PC-9 (cell line): ENCODE data around the gene HOXC10. TPM values are rescaled to one million over a fixed set of nuclear protein-coding genes. Genes with fewer than 3 reads are reported as not detected.
A peak's percentile ranks its signal among the peaks of the same experiment; 100 is the strongest.

Experiments
- BruUV-seq: library from RNA; stranded (reverse); fragments of 400-500 nt; replicated peaks from 2 replicates; lab custom pipeline; 2021; lab: Mats Ljungman, UMichigan
- CTCF ChIA-PET: fragments of 300-600 bp; sonication (Branson Sonifier 250); formaldehyde crosslinking; loops from one replicate; lab custom pipeline; 2022; ENCODE audit warnings: antibody characterized with exemption; lab: Charles Lee
- POLR2A ChIA-PET: fragments of 300-600 bp; sonication (Branson Sonifier 250); formaldehyde crosslinking; loops from one replicate; lab custom pipeline; 2022; ENCODE audit warnings: antibody characterized with exemption; ENCODE audit not compliant: unreplicated experiment; lab: Charles Lee
- DNase-seq, 2 experiments: peaks; one replicate each; pipeline versions ENCODE4 v3.0.0 to v3.0.0-alpha.2; 2015 to 2022; ENCODE audit warnings: mixed read lengths in 1 of 2
- H2AFZ ChIP-seq: fragments of 200-600 bp; sonication (generic); 2 replicates; pipeline ENCODE4 v1.8.1; 2017; ENCODE audit warnings: antibody characterized with exemption
- H3F3A ChIP-seq: fragments of 200-600 bp; sonication (generic); 2 replicates; pipeline ENCODE4 v1.8.1; 2017; ENCODE audit warnings: antibody characterized with exemption, mild to moderate bottlenecking, low read depth; ENCODE audit not compliant: insufficient read depth
- H3K27ac ChIP-seq: fragments of 200-600 bp; sonication (generic); 2 replicates; pipeline ENCODE4 v1.6.1; 2016; ENCODE audit warnings: mixed run types
- H3K27me3 ChIP-seq: fragments of 200-600 bp; sonication (generic); 2 replicates; pipeline ENCODE4 v1.6.1; 2016; ENCODE audit warnings: low read depth, mixed run types; ENCODE audit not compliant: insufficient read depth
- H3K36me3 ChIP-seq: fragments of 200-600 bp; sonication (generic); 2 replicates; pipeline ENCODE4 v1.6.1; 2016; ENCODE audit warnings: low read depth, mixed run types
- H3K4me1 ChIP-seq: fragments of 200-600 bp; sonication (generic); replicated peaks from 2 replicates; pipeline ENCODE4 v1.6.1; 2016; ENCODE audit warnings: mixed run types; ENCODE audit not compliant: insufficient read depth
- H3K4me2 ChIP-seq: fragments of 200-600 bp; sonication (generic); 2 replicates; pipeline ENCODE4 v1.6.1; 2017; ENCODE audit warnings: mixed run types
- H3K4me3 ChIP-seq: fragments of 200-600 bp; sonication (generic); 2 replicates; pipeline ENCODE4 v1.6.1; 2016; ENCODE audit warnings: mixed run types
- H3K79me2 ChIP-seq: fragments of 200-600 bp; sonication (generic); 2 replicates; pipeline ENCODE4 v1.6.1; 2017; ENCODE audit warnings: low read depth, mixed run types
- H3K9me2 ChIP-seq: fragments of 200-600 bp; sonication (generic); 2 replicates; pipeline ENCODE4 v1.8.1; 2017; ENCODE audit warnings: mild to moderate bottlenecking; ENCODE audit not compliant: insufficient read depth
- H3K9me3 ChIP-seq: fragments of 200-600 bp; sonication (generic); 2 replicates; pipeline ENCODE4 v1.8.1; 2016; ENCODE audit warnings: low read depth; ENCODE audit not compliant: insufficient read depth
- H4K20me1 ChIP-seq: fragments of 200-600 bp; sonication (generic); 2 replicates; pipeline ENCODE4 v1.8.1; 2017; ENCODE audit not compliant: insufficient read depth
- CTCF ChIP-seq: fragments of 200-600 bp; sonication (generic); conservative IDR thresholded peaks from 2 replicates; pipeline ENCODE4 v1.6.1; 2017; ENCODE audit warnings: mixed run types, antibody characterized with exemption, mild to moderate bottlenecking, moderate library complexity
- EZH2 ChIP-seq: fragments of 200-600 bp; sonication (generic); IDR thresholded peaks from 2 replicates; pipeline ENCODE4 v1.8.0; 2017; ENCODE audit warnings: antibody characterized with exemption, low read depth
- intact Hi-C: fragments of 100-400 bp; cut with micrococcal nuclease; formaldehyde crosslinking; loops from one replicate; pipeline ENCODE4 v1.10.0; 2022; ENCODE audit not compliant: unreplicated experiment
- total RNA-seq: library from RNA; stranded (reverse); gene quantifications from 2 replicates; pipeline ENCODE4 v1.2.3, GENCODE V29; 2021

HOXC10 gene
- total RNA-seq, 1 experiment from 2014 or later: 1.1 TPM

DNA sequence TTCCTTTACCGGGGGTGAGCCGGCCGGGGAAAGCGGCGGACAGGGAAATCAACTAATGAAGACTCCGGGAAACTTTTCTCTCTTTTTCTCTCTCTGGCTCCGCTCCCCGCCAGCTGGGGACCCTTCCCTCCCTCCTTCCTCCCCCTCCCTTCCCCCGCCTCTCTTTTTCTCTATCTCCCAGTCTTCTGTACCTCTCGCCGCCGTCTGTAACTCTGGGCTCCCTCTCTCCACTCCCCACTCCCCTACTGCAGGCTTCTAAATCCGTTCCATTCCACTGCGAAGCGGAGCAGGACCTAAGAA lies 18.9 kb upstream of the HOXC10 start:
- TF ChIP-seq CTCF (no peak), EZH2 (no peak)
- intact Hi-C loops: no loop called here
- Histone ChIP-seq H4K20me1 (no peaks in the 10 kb centered on the region; the same call in 1 of the 2 replicates), H3F3A (no peaks in the 10 kb centered on the region; the same call in 1 of the 2 replicates), H3K36me3 (no peaks in the 10 kb centered on the region), H3K9me3 (no peaks in the 10 kb centered on the region), H3K9me2 (no peaks in the 10 kb centered on the region), H3K27ac (no peak overlapping the region), H3K4me2 (no peak overlapping the region), H3K4me3 (no peak overlapping the region), H3K4me1 (peaks cover 10% of the 10 kb centered on the region), H2AFZ (no peak overlapping the region), H3K79me2 (no peaks in the 10 kb centered on the region), H3K27me3 (no peaks in the 10 kb centered on the region)
- no TSS peak for BruUV-seq
- CTCF ChIA-PET: no interaction called here
- no peak for DNase-seq
- POLR2A ChIA-PET: interaction anchor here (0.6 kb wide), 1 partner anchor 238 kb away, joined by 4 read pairs; no protein-coding TSS in a partner anchor

- peaks cover 10% of the 10 kb centered on the region for H3K4me1 ChIP-seq
- POLR2A ChIA-PET: interaction anchor here (0.6 kb wide), 1 partner anchor 239 kb away, joined by 4 read pairs; no protein-coding TSS in a partner anchor
Observed at GRCh38 chr12:53966385-53967133, 18.4 kb upstream of the HOXC10 start.

DNA sequence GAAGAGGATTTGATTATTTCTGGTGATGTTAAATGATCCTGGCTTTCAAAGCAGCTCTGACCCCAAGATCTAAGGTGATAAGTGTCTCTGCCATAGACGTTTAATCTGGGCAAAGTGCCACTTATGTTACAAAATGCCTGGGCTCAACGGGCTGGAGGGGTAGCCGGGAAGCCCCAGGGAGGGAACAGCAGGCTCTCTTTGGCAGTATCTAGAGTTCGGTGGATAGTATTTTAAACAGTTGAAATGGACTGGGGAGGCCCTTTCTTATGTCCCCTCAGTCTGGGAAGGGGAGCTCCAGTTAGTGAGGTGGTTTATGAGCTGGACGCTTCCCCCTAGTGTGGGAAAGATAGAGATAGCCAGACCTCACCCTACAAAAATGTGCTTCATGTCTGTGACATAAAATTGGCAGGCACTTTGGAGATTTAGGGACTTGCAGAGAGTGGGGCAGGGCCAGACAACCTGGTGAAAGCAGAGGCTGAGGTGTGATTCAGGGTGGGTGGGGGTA lies 17.5 kb upstream of the HOXC10 start:
- POLR2A ChIA-PET: no interaction called here
- Histone ChIP-seq H3K36me3 (no peaks in the 10 kb centered on the region), H3K27me3 (no peaks in the 10 kb centered on the region), H4K20me1 (no peaks in the 10 kb centered on the region; the same call in 1 of the 2 replicates), H2AFZ (no peak overlapping the region), H3K79me2 (no peaks in the 10 kb centered on the region), H3K9me3 (no peaks in the 10 kb centered on the region), H3K4me2 (no peak overlapping the region), H3K4me1 (peaks cover 10% of the 10 kb centered on the region), H3K4me3 (no peak overlapping the region), H3K9me2 (no peaks in the 10 kb centered on the region), H3K27ac (no peak overlapping the region), H3F3A (no peaks in the 10 kb centered on the region; the same call in 1 of the 2 replicates)
- intact Hi-C loops: no loop called here
- CTCF ChIA-PET: no interaction called here
- DNase-seq: peak in 1 of 2 experiments; percentile 52
- TF ChIP-seq CTCF (no peak), EZH2 (no peak)
- no TSS peak for BruUV-seq

More at GRCh38 chr12:53966385-53967133, 18.4 kb upstream of the HOXC10 start:
- TF ChIP-seq CTCF: no peak
- no peak for TF ChIP-seq EZH2
- no TSS peak for BruUV-seq
- Histone ChIP-seq H3K9me2 (no peaks in the 10 kb centered on the region), H3K36me3 (no peaks in the 10 kb centered on the region), H3K4me2 (no peak overlapping the region), H3K9me3 (no peaks in the 10 kb centered on the region), H3K27me3 (no peaks in the 10 kb centered on the region), H4K20me1 (no peaks in the 10 kb centered on the region; the same call in 1 of the 2 replicates), H2AFZ (no peak overlapping the region), H3F3A (no peaks in the 10 kb centered on the region; the same call in 1 of the 2 replicates), H3K79me2 (no peaks in the 10 kb centered on the region), H3K27ac (no peak overlapping the region), H3K4me3 (no peak overlapping the region)
- CTCF ChIA-PET: no interaction called here
- no peak for DNase-seq
- intact Hi-C loops: no loop called here
